Fibroblast of the aortic adventitia (primary cell): ENCODE measurements around the gene CCDC30. TPM values are rescaled to one million over a fixed set of nuclear protein-coding genes. Genes with fewer than 3 reads are reported as not detected.

Source experiments
- DNase-seq: peaks from one replicate; pipeline ENCODE4 v3.0.0-alpha.2; 2010; ENCODE audit warnings: low read depth
- H3K4me3 ChIP-seq: 2 replicates; pipeline ENCODE4 v1.5.1; 2011; ENCODE audit warnings: low read depth, mild to moderate bottlenecking, control low read depth, low read length, moderate library complexity
- CTCF ChIP-seq: IDR thresholded peaks from 2 replicates; pipeline ENCODE4 v1.5.1; 2011; ENCODE audit warnings: mild to moderate bottlenecking, low read length, control low read depth, inconsistent platforms; ENCODE audit not compliant: insufficient read depth
- total RNA-seq: library from RNA; depleted of rRNA; stranded (reverse); fragments of >200 nt; gene quantifications from 2 replicates; pipeline ENCODE4 v1.2.3, GENCODE V29; 2012; ENCODE audit warnings: low replicate concordance

The CCDC30 gene
- total RNA-seq, 1 donor: 1.4 TPM

- no peak for DNase-seq
- no peak for TF ChIP-seq CTCF
These were observed 104.0 kb downstream of the CCDC30 start for GRCh38 chr1:42567038-42567437.

GRCh38 chr1:42576935-42577334 is 113.8 kb downstream of the CCDC30 start:
- no peak for TF ChIP-seq CTCF
- no peak overlapping the region for H3K4me3 ChIP-seq
- DNase-seq: no peak

More at GRCh38 chr1:42567038-42567437, 104.0 kb downstream of the CCDC30 start:
- H3K4me3 ChIP-seq: no peak overlapping the region

- no peak overlapping the region for H3K4me3 ChIP-seq
- no peak for TF ChIP-seq CTCF
- no peak for DNase-seq
These were observed 122.9 kb downstream of the CCDC30 start for GRCh38 chr1:42586016-42586415.

- TF ChIP-seq CTCF: no peak
- H3K4me3 ChIP-seq: no peak overlapping the region
- no peak for DNase-seq
These were observed 124.7 kb downstream of the CCDC30 start for GRCh38 chr1:42587753-42588152.

GRCh38 chr1:42592811-42593210 is 129.7 kb downstream of the CCDC30 start:
- no peak for DNase-seq
- TF ChIP-seq CTCF: no peak
- H3K4me3 ChIP-seq: no peak overlapping the region

- no peak for DNase-seq
- no peak overlapping the region for H3K4me3 ChIP-seq
- TF ChIP-seq CTCF: no peak
These were observed 130.5 kb downstream of the CCDC30 start for GRCh38 chr1:42593486-42594100.

- no peak for TF ChIP-seq CTCF
- no peak for DNase-seq
- H3K4me3 ChIP-seq: no peak overlapping the region
These were observed 138.4 kb downstream of the CCDC30 start for GRCh38 chr1:42601472-42601871.
